ENCODE results near the gene TMEM181.

DNA sequence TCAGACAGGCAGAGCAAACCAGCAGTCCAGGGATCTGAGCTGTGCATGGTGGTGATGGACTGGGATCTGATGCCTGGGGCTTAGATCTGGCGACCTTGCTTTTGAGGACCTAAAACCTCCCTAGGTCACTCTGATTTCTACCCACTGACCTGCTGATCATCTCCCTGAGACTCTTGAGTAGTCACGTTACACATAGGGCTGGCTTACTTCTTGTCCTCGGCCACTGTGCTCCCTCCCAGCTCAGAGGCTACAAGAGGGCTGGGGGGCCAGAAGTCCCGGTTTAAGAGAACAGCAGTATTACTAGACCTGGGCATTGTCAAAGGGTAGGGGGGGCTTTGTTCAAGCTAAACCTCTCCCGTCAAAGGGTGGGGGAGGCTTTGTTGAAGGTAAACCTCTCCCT is 79.2 kb downstream of the TMEM181 start:
- TF ChIP-seq, protein P1, sequence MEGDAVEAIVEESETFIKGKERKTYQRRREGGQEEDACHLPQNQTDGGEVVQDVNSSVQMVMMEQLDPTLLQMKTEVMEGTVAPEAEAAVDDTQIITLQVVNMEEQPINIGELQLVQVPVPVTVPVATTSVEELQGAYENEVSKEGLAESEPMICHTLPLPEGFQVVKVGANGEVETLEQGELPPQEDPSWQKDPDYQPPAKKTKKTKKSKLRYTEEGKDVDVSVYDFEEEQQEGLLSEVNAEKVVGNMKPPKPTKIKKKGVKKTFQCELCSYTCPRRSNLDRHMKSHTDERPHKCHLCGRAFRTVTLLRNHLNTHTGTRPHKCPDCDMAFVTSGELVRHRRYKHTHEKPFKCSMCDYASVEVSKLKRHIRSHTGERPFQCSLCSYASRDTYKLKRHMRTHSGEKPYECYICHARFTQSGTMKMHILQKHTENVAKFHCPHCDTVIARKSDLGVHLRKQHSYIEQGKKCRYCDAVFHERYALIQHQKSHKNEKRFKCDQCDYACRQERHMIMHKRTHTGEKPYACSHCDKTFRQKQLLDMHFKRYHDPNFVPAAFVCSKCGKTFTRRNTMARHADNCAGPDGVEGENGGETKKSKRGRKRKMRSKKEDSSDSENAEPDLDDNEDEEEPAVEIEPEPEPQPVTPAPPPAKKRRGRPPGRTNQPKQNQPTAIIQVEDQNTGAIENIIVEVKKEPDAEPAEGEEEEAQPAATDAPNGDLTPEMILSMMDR (IDR thresholded peaks at IDR 0.05) = no peak
- no peak for TF ChIP-seq POLR2A (IDR thresholded peaks at IDR 0.05)

Data from adrenal gland (tissue), 5 donors.